H1 (cell line): ENCODE measurements around the gene TARS3. TPM values are rescaled to one million over a fixed set of nuclear protein-coding genes. Genes with fewer than 3 reads are reported as not detected.

Source experiments
- CTCF ChIA-PET: fragments of 300-600 bp; sonication (Branson Sonifier 250); formaldehyde crosslinking; loops from one replicate; lab custom pipeline; 2021; ENCODE audit not compliant: partially characterized antibody; lab: Charles Lee
- POLR2A ChIA-PET: fragments of 300-600 bp; sonication (Branson Sonifier 250); formaldehyde crosslinking; loops from one replicate; lab custom pipeline; 2021; ENCODE audit warnings: inconsistent platforms; ENCODE audit not compliant: partially characterized antibody; lab: Charles Lee
- DNase-seq, 2 experiments: peaks; one replicate each; pipeline versions ENCODE4 v3.0.0 to v3.0.0-alpha.2; 2010 to 2022; ENCODE audit warnings: low spot score in 2 of 2, low read depth in 1 of 2, mixed read lengths in 1 of 2
- FAIRE-seq: peaks from 2 replicates; lab custom pipeline; 2011; peaks lifted over from hg19 to GRCh38; lab: Jason Lieb, UNC
- H2AFZ ChIP-seq: 2 replicates; pipeline ENCODE4 v1.8.1; 2012; ENCODE audit warnings: low read length, inconsistent platforms
- H2AK5ac ChIP-seq: 2 replicates; pipeline ENCODE4 v1.6.1; 2013; ENCODE audit warnings: low read depth, low read length
- H2BK120ac ChIP-seq: replicated peaks from 2 replicates; pipeline ENCODE3; 2013; ENCODE audit warnings: low read depth, low read length, inconsistent platforms
- H2BK12ac ChIP-seq: 2 replicates; pipeline ENCODE4 v1.6.1; 2013; ENCODE audit warnings: low read depth, low read length
- H2BK15ac ChIP-seq: 2 replicates; pipeline ENCODE4 v1.6.1; 2013; ENCODE audit warnings: low read length
- H2BK20ac ChIP-seq: 2 replicates; pipeline ENCODE4 v1.6.1; 2013; ENCODE audit warnings: low read length
- H2BK5ac ChIP-seq: 2 replicates; pipeline ENCODE4 v1.6.1; 2013; ENCODE audit warnings: low read depth, low read length
- H3K14ac ChIP-seq: 2 replicates; pipeline ENCODE4 v1.6.1; 2013; ENCODE audit warnings: inconsistent platforms; ENCODE audit not compliant: insufficient read length
- H3K18ac ChIP-seq: 2 replicates; pipeline ENCODE4 v1.6.1; 2013; ENCODE audit warnings: low read length; ENCODE audit errors: extremely low read depth
- H3K23ac ChIP-seq: 2 replicates; pipeline ENCODE4 v1.6.1; 2013; ENCODE audit warnings: inconsistent platforms; ENCODE audit not compliant: insufficient read length
- H3K23me2 ChIP-seq: 2 replicates; pipeline ENCODE4 v1.6.1; 2013; ENCODE audit warnings: low read depth, low read length
- H3K27ac ChIP-seq: 2 replicates; pipeline ENCODE4 v1.6.1; 2011; ENCODE audit warnings: low read depth, low read length, inconsistent platforms
- H3K27me3 ChIP-seq, 4 experiments: replicated peaks in 1 of 4; 1 replicate in 1 of 4; 2 replicates in 3 of 4; pipeline versions ENCODE4 v1.6.1 to v1.8.1; 2011 to 2013; ENCODE audit warnings: low read length in 3 of 4, mild to moderate bottlenecking in 3 of 4, inconsistent platforms in 2 of 4, mixed read lengths in 2 of 4, moderate library complexity in 1 of 4; ENCODE audit not compliant: control insufficient read depth in 3 of 4, insufficient read depth in 3 of 4; ENCODE audit errors: extremely low read depth in 1 of 4
- H3K36me3 ChIP-seq, 4 experiments: 2 replicates each; pipeline versions ENCODE4 v1.6.1 to v1.8.1; 2011 to 2013; ENCODE audit warnings: mild to moderate bottlenecking in 4 of 4, low read length in 3 of 4, moderate library complexity in 2 of 4, control low read depth in 1 of 4, inconsistent platforms in 1 of 4; ENCODE audit not compliant: insufficient read depth in 4 of 4, control insufficient read depth in 2 of 4
- H3K4ac ChIP-seq: replicated peaks from 2 replicates; pipeline ENCODE3; 2013; ENCODE audit warnings: low read length, low read depth, mixed read lengths, inconsistent platforms; ENCODE audit not compliant: insufficient read length
- H3K4me1 ChIP-seq, 4 experiments: replicated peaks in 1 of 4; 1 replicate in 1 of 4; 2 replicates in 3 of 4; pipeline versions ENCODE4 v1.6.1 to v1.8.1; 2011 to 2013; ENCODE audit warnings: low read length in 3 of 4, inconsistent platforms in 2 of 4, mixed read lengths in 1 of 4; ENCODE audit not compliant: insufficient read depth in 4 of 4, control insufficient read depth in 3 of 4
- H3K4me2 ChIP-seq, 2 experiments: 2 replicates each; pipeline versions ENCODE4 v1.6.1 to v1.8.1; 2011 to 2013; ENCODE audit warnings: low read depth in 2 of 2, low read length in 2 of 2, control low read depth in 1 of 2, inconsistent platforms in 1 of 2, mild to moderate bottlenecking in 1 of 2; ENCODE audit not compliant: insufficient read depth in 1 of 2
- H3K4me3 ChIP-seq, 4 experiments: fragments of 200-600, 300-600 bp in 1 of 4; sonication (generic), shearing (Covaris generic), sonication (Bioruptor Twin) in 1 of 4; 2 replicates each; pipeline versions ENCODE4 v1.5.1 to v1.8.1; 2011 to 2016; ENCODE audit warnings: low read length in 4 of 4, low read depth in 3 of 4, control low read depth in 2 of 4, inconsistent platforms in 2 of 4, mild to moderate bottlenecking in 2 of 4, mixed read lengths in 1 of 4, moderate library complexity in 1 of 4; ENCODE audit not compliant: insufficient read depth in 2 of 4; ENCODE audit errors: extremely low read depth in 1 of 4
- H3K56ac ChIP-seq: replicated peaks from 2 replicates; pipeline ENCODE3; 2013; ENCODE audit warnings: low read depth, mild to moderate bottlenecking, mixed read lengths, low read length, inconsistent platforms; ENCODE audit not compliant: insufficient read length
- H3K79me1 ChIP-seq: 2 replicates; pipeline ENCODE4 v1.6.1; 2013; ENCODE audit warnings: low read depth, low read length, control low read depth
- H3K79me2 ChIP-seq, 2 experiments: 2 replicates each; pipeline versions ENCODE4 v1.6.1 to v1.8.1; 2012 to 2013; ENCODE audit warnings: low read length in 2 of 2, mild to moderate bottlenecking in 2 of 2, inconsistent platforms in 1 of 2; ENCODE audit not compliant: insufficient read depth in 2 of 2, control insufficient read depth in 1 of 2
- H3K9ac ChIP-seq, 4 experiments: replicated peaks in 1 of 4; 1 replicate in 1 of 4; 2 replicates in 3 of 4; pipeline versions ENCODE4 v1.6.1 to v1.8.1; 2011 to 2013; ENCODE audit warnings: low read depth in 3 of 4, low read length in 3 of 4, control low read depth in 2 of 4, mild to moderate bottlenecking in 2 of 4, moderate library complexity in 2 of 4, inconsistent platforms in 1 of 4; ENCODE audit errors: extremely low read depth in 1 of 4
- H3K9me3 ChIP-seq, 2 experiments: 2 replicates each; pipeline versions ENCODE4 v1.6.1 to v1.8.1; 2012 to 2013; ENCODE audit warnings: mild to moderate bottlenecking in 2 of 2, moderate library complexity in 2 of 2, control low read depth in 1 of 2, inconsistent platforms in 1 of 2, low read depth in 1 of 2, low read length in 1 of 2, mixed read lengths in 1 of 2; ENCODE audit not compliant: insufficient read depth in 2 of 2
- H4K20me1 ChIP-seq, 2 experiments: replicated peaks in 1 of 2; 2 replicates each; pipeline versions ENCODE3 to v1.8.1; 2011 to 2013; ENCODE audit warnings: inconsistent platforms in 2 of 2, low read length in 2 of 2, mild to moderate bottlenecking in 1 of 2; ENCODE audit not compliant: insufficient read depth in 2 of 2, control insufficient read depth in 1 of 2
- H4K5ac ChIP-seq: 2 replicates; pipeline ENCODE4 v1.6.1; 2013; ENCODE audit warnings: low read length, low read depth, mixed read lengths, inconsistent platforms; ENCODE audit not compliant: insufficient read length
- H4K8ac ChIP-seq: 2 replicates; pipeline ENCODE4 v1.8.0; 2013; ENCODE audit warnings: mild to moderate bottlenecking, moderate library complexity, low read length, inconsistent platforms; ENCODE audit not compliant: insufficient read depth; ENCODE audit errors: extremely low read depth
- H4K91ac ChIP-seq: replicated peaks from 2 replicates; pipeline ENCODE3; 2013; ENCODE audit warnings: low read length, mixed read lengths, inconsistent platforms; ENCODE audit not compliant: insufficient read length
- ATF3 ChIP-seq: IDR thresholded peaks from 2 replicates; pipeline ENCODE4 v1.6.1; 2011; ENCODE audit warnings: low read depth, mild to moderate bottlenecking, low read length; ENCODE audit not compliant: insufficient read depth
- CHD2 ChIP-seq: IDR thresholded peaks from 2 replicates; pipeline ENCODE4 v1.6.1; 2012; ENCODE audit warnings: low read length, improper control_type of control experiment
- CTBP2 ChIP-seq: IDR thresholded peaks from 2 replicates; pipeline ENCODE4 v1.7.0; 2011; ENCODE audit warnings: borderline replicate concordance, mild to moderate bottlenecking, moderate library complexity, mixed read lengths, low read length; ENCODE audit not compliant: insufficient read depth, insufficient read length
- KDM5A ChIP-seq: fragments of 200-600 bp; IDR thresholded peaks from 2 replicates; pipeline ENCODE4 v1.7.1; 2012; ENCODE audit warnings: mild to moderate bottlenecking, low read length, inconsistent platforms, mixed read lengths
- PHF8 ChIP-seq: fragments of 200-600 bp; sonication (generic); conservative IDR thresholded peaks from 2 replicates; pipeline ENCODE4 v1.7.1; 2012; ENCODE audit warnings: low read depth, mild to moderate bottlenecking, inconsistent platforms, low read length, moderate library complexity
- RAD21 ChIP-seq, 2 experiments: IDR thresholded peaks in 1 of 2; conservative IDR thresholded peaks in 1 of 2; 2 replicates each; pipeline ENCODE4 v1.6.1; 2011; ENCODE audit warnings: low read depth in 2 of 2, low read length in 2 of 2, improper control_type of control experiment in 1 of 2, inconsistent platforms in 1 of 2, mild to moderate bottlenecking in 1 of 2, moderate library complexity in 1 of 2
- SP2 ChIP-seq: IDR thresholded peaks from 2 replicates; pipeline ENCODE4 v1.6.1; 2012; ENCODE audit warnings: mild to moderate bottlenecking, low read length, inconsistent platforms
- SUZ12 ChIP-seq: fragments of 200-600 bp; sonication (generic); IDR thresholded peaks from 2 replicates; pipeline ENCODE4 v1.6.1; 2012; ENCODE audit warnings: mild to moderate bottlenecking, inconsistent platforms, low read length, moderate library complexity, mixed read lengths
- TAF7 ChIP-seq: optimal IDR thresholded peaks from 2 replicates; pipeline ENCODE3; 2011; ENCODE audit warnings: low read depth, mild to moderate bottlenecking, inconsistent platforms, low read length, moderate library complexity, borderline replicate concordance
- WGBS, 2 experiments: shearing (Covaris generic) in 1 of 2; methylation state at CpG; one replicate each; pipeline versions ENCODE4 v1.1.6 to v1.1.7; 2013 to 2015; ENCODE audit warnings: low lambda C conversion rate in 2 of 2, mixed read lengths in 2 of 2, inconsistent platforms in 1 of 2, low coverage in 1 of 2, missing lambda C conversion rate in 1 of 2; ENCODE audit not compliant: insufficient replicate concordance in 2 of 2, insufficient coverage in 1 of 2, insufficient read length in 1 of 2; ENCODE audit errors: extremely low coverage in 1 of 2, missing lambda C conversion rate in 1 of 2; 5-methylcytosine and 5-hydroxymethylcytosine counted together
- polyA plus RNA-seq, 7 experiments: library from polyadenylated mRNA; depleted of rRNA in 3 of 7; stranded (reverse) in 5 of 7; unstranded in 2 of 7; fragments of >200 nt in 5 of 7; fragments of 200-250 nt in 2 of 7; gene quantifications; 1 replicate in 5 of 7; 2 replicates in 1 of 7; 4 replicates in 1 of 7; pipeline versions ENCODE4 v1.2.1 to v1.2.3, GENCODE V29; 2011 to 2013; ENCODE audit warnings: missing spikeins in 2 of 7, mixed read lengths in 2 of 7
- total RNA-seq: library from RNA; stranded (reverse); fragmentation: NEBNext Ultra II Directional; extraction: Animal tissue kit (Norgen Biotek cat#: 25700); gene quantifications from 2 replicates; pipeline ENCODE4 v1.2.1, GENCODE V29; 2021

TARS3 gene
- total and polyA plus RNA-seq, 2 of the 8 experiments (the other 6 are each of a cell fraction or from before 2014, with no cell fraction given) = 2.1 to 13.9 TPM

GRCh38 chr15:101618076-101618475 is 106.2 kb downstream of the TARS3 start:
- Histone ChIP-seq H3K27ac (no peak overlapping the region), H4K5ac (no peak overlapping the region), H2AFZ (no peak overlapping the region), H3K18ac (no peak overlapping the region), H4K8ac (no peak overlapping the region), H2BK120ac (no peak overlapping the region), H3K79me1 (no peaks in the 10 kb centered on the region), H2AK5ac (no peak overlapping the region), H3K9ac (no peak overlapping the region), H4K91ac (no peak overlapping the region), H3K9me3 (no peaks in the 10 kb centered on the region), H2BK12ac (no peak overlapping the region), H3K23me2 (no peaks in the 10 kb centered on the region), H3K4me2 (no peak overlapping the region), H3K79me2 (no peaks in the 10 kb centered on the region), H3K4me1 (peaks cover 5 to 16% (median 11%) of the 10 kb centered on the region in 4 experiments), H3K36me3 (no peaks in the 10 kb centered on the region; a peak in 1 of 8 replicates), H4K20me1 (no peaks in the 10 kb centered on the region), H3K4me3 (no peak overlapping the region), H2BK5ac (no peak overlapping the region), H3K23ac (no peak overlapping the region), H2BK15ac (no peak overlapping the region), H2BK20ac (no peak overlapping the region), H3K56ac (no peak overlapping the region), H3K27me3 (peaks cover 0 to 2% (median 0%) of the 10 kb centered on the region in 4 experiments; a peak in 3 of 7 replicates), H3K14ac (no peak overlapping the region), H3K4ac (no peak overlapping the region)
- no peak for DNase-seq
- WGBS, 2 experiments = 91% methylated on average over 10 of the region's 10 CpGs; no CpG with 5 or more reads in 1 of the 2 experiments
- CTCF ChIA-PET = interaction anchor here (0.8 to 6.5 kb wide), 6 partner anchors 9 to 551 kb away, joined by 3 to 70 read pairs (median 4); no protein-coding TSS in a partner anchor
- no peak for FAIRE-seq
- POLR2A ChIA-PET = interaction anchor here (1.4 kb wide), 1 partner anchor 19 kb away, joined by 3 read pairs; no protein-coding TSS in a partner anchor
- TF ChIP-seq SP2 = no peak
- TF ChIP-seq TAF7 = no peak
- no peak for TF ChIP-seq RAD21 (IDR thresholded peaks at IDR 0.05 in 1 of 2, conservative IDR thresholded peaks at IDR 0.05 in 1 of 2; ENCODE audit: low read depth in 2 of 2, low read length in 2 of 2)
- TF ChIP-seq CTBP2 = no peak
- TF ChIP-seq PHF8 = no peak
- no peak for TF ChIP-seq CHD2
- TF ChIP-seq SUZ12 = no peak
- no peak for TF ChIP-seq KDM5A
- no peak for TF ChIP-seq ATF3
